Inflammatory macrophage (primary cell): Measurements from ENCODE around the gene FSCN2.

ENCODE experiments used
- DNase-seq, 2 donors: peaks; one replicate each; pipeline ENCODE4 v3.0.0-alpha.2; 2020 to 2022
- total RNA-seq, 18 experiments: gene quantifications; one replicate each; lab custom pipeline; 2026; ENCODE audit warnings: mixed read lengths in 6 of 18, inconsistent platforms in 2 of 18; lab: John Stamatoyannopoulos, UW

FSCN2 gene
- total RNA-seq: 0 to 1.1 (median 0.26) reads per million in 18 experiments

GRCh38 chr17:81527591-81528383, at the start of gene FSCN2:
TSS of gene FSCN2 (plus strand) at chr17:81528377. CDS start at chr17:81528532, 155 bp downstream.
- DNase-seq: no peak

- DNase-seq: no peak
Measured at GRCh38 chr17:81479175-81480071, 48.8 kb upstream of the FSCN2 start.

- no peak for DNase-seq
Measured at GRCh38 chr17:81480140-81481072, 47.8 kb upstream of the FSCN2 start.

GRCh38 chr17:81481073-81481799, 46.9 kb upstream of the FSCN2 start:
- DNase-seq: peak; percentile 44 to 66

GRCh38 chr17:81481815-81482505, 46.2 kb upstream of the FSCN2 start:
- DNase-seq: no peak

- no peak for DNase-seq
Measured at GRCh38 chr17:81482673-81483072, 45.5 kb upstream of the FSCN2 start.

GRCh38 chr17:81483085-81483861, 44.9 kb upstream of the FSCN2 start:
- peak in 1 of 2 donors; percentile 55 for DNase-seq

- DNase-seq: no peak
Measured at GRCh38 chr17:81483862-81484194, 44.3 kb upstream of the FSCN2 start.

GRCh38 chr17:81484195-81484979, 43.8 kb upstream of the FSCN2 start:
- DNase-seq: peak; percentile 80 to 83

GRCh38 chr17:81486199-81486810, 41.9 kb upstream of the FSCN2 start:
- peak in 1 of 2 donors; percentile 12 for DNase-seq

- no peak for DNase-seq
Measured at GRCh38 chr17:81487089-81487486, 41.1 kb upstream of the FSCN2 start.

- peak; percentile 62 to 78 for DNase-seq
Measured at GRCh38 chr17:81487487-81488275, 40.5 kb upstream of the FSCN2 start.

- DNase-seq: no peak
Measured at GRCh38 chr17:81488276-81488860, 39.8 kb upstream of the FSCN2 start.

- no peak for DNase-seq
Measured at GRCh38 chr17:81489012-81489997, 38.9 kb upstream of the FSCN2 start.

GRCh38 chr17:81489998-81490992, 37.9 kb upstream of the FSCN2 start:
- DNase-seq: no peak
